ENCODE results near the gene RTBDN. TPM values are rescaled to one million over a fixed set of nuclear protein-coding genes. Genes with fewer than 3 reads are reported as not detected.
A peak's percentile ranks its signal among the peaks of the same experiment; 100 is the strongest.

The RTBDN gene
- total RNA-seq, 1 donor from 2014 or later: not detected

GRCh38 chr19:12791345-12792050 is 42.9 kb downstream of the RTBDN start, which contains the start of gene JUNB:
TSS of gene JUNB (plus strand) at chr19:12791486. CDS start at chr19:12791772, 286 bp downstream.
- Histone ChIP-seq H2AFZ (replicated peaks) (no peak within 1 kb of the TSS), H3K36me3 (no peaks in the 10 kb centered on the region)

GRCh38 chr19:12790628-12791344 is 43.6 kb downstream of the RTBDN start:
- Mint-ChIP-seq H3K27me3 (ENCODE audit: insufficient read depth, low read depth) (peaks cover 8% of the 10 kb centered on the region), H3K27ac (peak overlapping the region; percentile 74), H3K4me3 (peak overlapping the region; percentile 88), H3K36me3 (no peaks in the 10 kb centered on the region), H3K9me3 (no peaks in the 10 kb centered on the region), H3K4me1 (peaks cover 34% of the 10 kb centered on the region)
- TF ChIP-seq EZH2phosphoT487 (IDR thresholded peaks at IDR 0.05): no peak
- TF ChIP-seq EZH2 (IDR thresholded peaks at IDR 0.05): no peak
- TF ChIP-seq, protein P1, sequence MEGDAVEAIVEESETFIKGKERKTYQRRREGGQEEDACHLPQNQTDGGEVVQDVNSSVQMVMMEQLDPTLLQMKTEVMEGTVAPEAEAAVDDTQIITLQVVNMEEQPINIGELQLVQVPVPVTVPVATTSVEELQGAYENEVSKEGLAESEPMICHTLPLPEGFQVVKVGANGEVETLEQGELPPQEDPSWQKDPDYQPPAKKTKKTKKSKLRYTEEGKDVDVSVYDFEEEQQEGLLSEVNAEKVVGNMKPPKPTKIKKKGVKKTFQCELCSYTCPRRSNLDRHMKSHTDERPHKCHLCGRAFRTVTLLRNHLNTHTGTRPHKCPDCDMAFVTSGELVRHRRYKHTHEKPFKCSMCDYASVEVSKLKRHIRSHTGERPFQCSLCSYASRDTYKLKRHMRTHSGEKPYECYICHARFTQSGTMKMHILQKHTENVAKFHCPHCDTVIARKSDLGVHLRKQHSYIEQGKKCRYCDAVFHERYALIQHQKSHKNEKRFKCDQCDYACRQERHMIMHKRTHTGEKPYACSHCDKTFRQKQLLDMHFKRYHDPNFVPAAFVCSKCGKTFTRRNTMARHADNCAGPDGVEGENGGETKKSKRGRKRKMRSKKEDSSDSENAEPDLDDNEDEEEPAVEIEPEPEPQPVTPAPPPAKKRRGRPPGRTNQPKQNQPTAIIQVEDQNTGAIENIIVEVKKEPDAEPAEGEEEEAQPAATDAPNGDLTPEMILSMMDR (IDR thresholded peaks at IDR 0.05): no peak
- Histone ChIP-seq H3K4me2 (peak overlapping the region; percentile 84), H3K9me3 (ENCODE audit: low read depth) (no peaks in the 10 kb centered on the region), H2AFZ (replicated peaks) (no peak overlapping the region), H3K9ac (no peak overlapping the region), H4K20me1 (ENCODE audit: low read depth) (peaks cover under 1% of the 10 kb centered on the region), H3K27ac (no peak overlapping the region), H3K4me1 (peaks cover 31% of the 10 kb centered on the region), H3K4me3 (peak overlapping the region; percentile 61), H3K79me2 (ENCODE audit: low read depth) (no peaks in the 10 kb centered on the region), H3F3A (ENCODE audit: low read depth) (peaks cover 60% of the 10 kb centered on the region), H3K36me3 (no peaks in the 10 kb centered on the region), H3K27me3 (peaks cover 39% of the 10 kb centered on the region)
- peak; percentile 31 for DNase-seq (ENCODE audit: low spot score)

More at GRCh38 chr19:12791345-12792050, 42.9 kb downstream of the RTBDN start, which contains the start of gene JUNB:
- Histone ChIP-seq H4K20me1 (ENCODE audit: low read depth) (peaks cover 6% of the 10 kb centered on the region), H3F3A (ENCODE audit: low read depth) (peaks cover 66% of the 10 kb centered on the region), H3K4me1 (peaks cover 37% of the 10 kb centered on the region), H3K4me3 (peak within 1 kb of the TSS; percentile 61), H3K27me3 (peaks cover 39% of the 10 kb centered on the region), H3K9me3 (ENCODE audit: low read depth) (no peaks in the 10 kb centered on the region), H3K27ac (no peak within 1 kb of the TSS), H3K9ac (no peak within 1 kb of the TSS), H3K4me2 (peak within 1 kb of the TSS; percentile 84), H3K79me2 (ENCODE audit: low read depth) (no peaks in the 10 kb centered on the region)
- no peak for TF ChIP-seq EZH2 (IDR thresholded peaks at IDR 0.05)
- TF ChIP-seq, protein P1 (IDR thresholded peaks at IDR 0.05): peak; percentile 12
- H3K4me3 Mint-ChIP-seq: peak within 1 kb of the TSS; percentile 88
- H3K4me1 Mint-ChIP-seq: peaks cover 41% of the 10 kb centered on the region
- peak; percentile 90 for DNase-seq (ENCODE audit: low spot score)
- peak within 1 kb of the TSS; percentile 74 for H3K27ac Mint-ChIP-seq
- H3K27me3 Mint-ChIP-seq (ENCODE audit: insufficient read depth, low read depth): peaks cover 8% of the 10 kb centered on the region
- H3K9me3 Mint-ChIP-seq: no peaks in the 10 kb centered on the region
- peaks cover 3% of the 10 kb centered on the region for H3K36me3 Mint-ChIP-seq

DNA sequence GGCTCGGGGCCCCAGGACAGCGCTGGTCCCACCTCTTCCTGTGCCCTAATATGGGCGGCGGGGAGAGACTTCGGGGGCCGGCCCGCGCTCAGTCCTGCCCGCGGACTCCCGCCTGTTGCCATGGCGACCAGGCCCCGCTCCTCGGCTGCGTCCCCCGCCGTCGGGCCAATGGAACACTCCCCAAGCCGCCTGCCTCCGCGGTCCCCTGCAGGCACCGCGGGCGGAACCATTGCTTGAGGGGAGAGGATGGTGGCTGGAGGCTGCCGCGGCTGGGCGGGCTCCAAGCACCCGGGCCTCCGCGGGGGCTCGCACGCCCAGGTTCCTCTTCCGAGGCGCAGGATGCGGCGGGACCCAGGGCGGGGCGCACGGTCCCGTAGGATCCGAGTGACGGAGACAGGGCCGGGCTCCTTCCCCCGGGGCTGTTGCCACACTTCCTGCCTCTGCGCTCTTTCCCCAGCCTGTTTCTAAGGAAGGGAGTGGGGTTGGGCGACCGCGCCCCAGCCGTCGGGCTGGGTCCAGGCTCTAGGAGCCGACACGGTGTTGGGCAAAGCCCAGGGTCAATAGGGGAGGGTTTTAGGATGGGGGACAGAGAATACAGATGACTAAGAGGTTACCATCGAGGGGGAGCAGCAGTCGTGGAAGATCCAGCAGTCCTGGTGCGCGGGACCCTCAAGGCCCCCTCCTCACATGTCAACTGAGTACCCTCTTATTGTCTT is 44.3 kb downstream of the RTBDN start:
- Mint-ChIP-seq H3K27ac (peak overlapping the region; percentile 74), H3K4me1 (peaks cover 32% of the 10 kb centered on the region), H3K27me3 (ENCODE audit: insufficient read depth, low read depth) (peaks cover 8% of the 10 kb centered on the region), H3K9me3 (no peaks in the 10 kb centered on the region), H3K36me3 (no peaks in the 10 kb centered on the region), H3K4me3 (peak overlapping the region; percentile 88)
- H3K9me3 ChIP-seq (ENCODE audit: low read depth): no peaks in the 10 kb centered on the region
- peaks cover 30% of the 10 kb centered on the region for H3K4me1 ChIP-seq
- peak overlapping the region; percentile 84 for H3K4me2 ChIP-seq
- H3K27ac ChIP-seq: no peak overlapping the region
- peak; percentile 99 for DNase-seq (ENCODE audit: low spot score)
- H3K27me3 ChIP-seq: peaks cover 39% of the 10 kb centered on the region
- no peaks in the 10 kb centered on the region for H3K36me3 ChIP-seq
- peak overlapping the region; percentile 23 for H2AFZ ChIP-seq (replicated peaks)
- H3K79me2 ChIP-seq (ENCODE audit: low read depth): no peaks in the 10 kb centered on the region
- H3F3A ChIP-seq (ENCODE audit: low read depth): peaks cover 62% of the 10 kb centered on the region
- no peaks in the 10 kb centered on the region for H4K20me1 ChIP-seq (ENCODE audit: low read depth)
- H3K4me3 ChIP-seq: peak overlapping the region; percentile 61
- H3K9ac ChIP-seq: no peak overlapping the region
- TF ChIP-seq EZH2 (IDR thresholded peaks at IDR 0.05) (no peak), EZH2phosphoT487 (IDR thresholded peaks at IDR 0.05) (no peak)
- TF ChIP-seq, protein P1 (IDR thresholded peaks at IDR 0.05): no peak

Data from neural progenitor cell (in vitro differentiated cells).